Measurements from ENCODE around the gene ZNF672.

- TF ChIP-seq CTCF (IDR thresholded peaks at IDR 0.05), result no peak
- TF ChIP-seq TAF1 (IDR thresholded peaks at IDR 0.05; ENCODE audit: borderline replicate concordance, low read depth, low read length), result no peak
- TF ChIP-seq RAD21 (IDR thresholded peaks at IDR 0.05; ENCODE audit: low read length), result no peak
- TF ChIP-seq NFIC (IDR thresholded peaks at IDR 0.05; ENCODE audit: borderline replicate concordance), result no peak
- no peak for TF ChIP-seq EZH2phosphoT487 (IDR thresholded peaks at IDR 0.05; ENCODE audit: borderline replicate concordance, low read depth)
- TF ChIP-seq EP300 (IDR thresholded peaks at IDR 0.05; ENCODE audit: borderline replicate concordance in 1 of 2, low read depth in 1 of 2, low read length in 1 of 2), result no peak
- no peak for TF ChIP-seq TCF12 (IDR thresholded peaks at IDR 0.05)
- TF ChIP-seq GATA2 (CRISPR knock-in tag; IDR thresholded peaks at IDR 0.05), result no peak
These were observed 27.1 kb upstream of the ZNF672 start for GRCh38 chr1:248810727-248811513.

Measured in SK-N-SH (cell line).